ENCODE measurements around the gene AHSG. TPM values are rescaled to one million over a fixed set of nuclear protein-coding genes. Genes with fewer than 3 reads are reported as not detected.

AHSG gene
- total and polyA plus RNA-seq, 10 donors, result 0.30 TPM; not detected in 9

DNA sequence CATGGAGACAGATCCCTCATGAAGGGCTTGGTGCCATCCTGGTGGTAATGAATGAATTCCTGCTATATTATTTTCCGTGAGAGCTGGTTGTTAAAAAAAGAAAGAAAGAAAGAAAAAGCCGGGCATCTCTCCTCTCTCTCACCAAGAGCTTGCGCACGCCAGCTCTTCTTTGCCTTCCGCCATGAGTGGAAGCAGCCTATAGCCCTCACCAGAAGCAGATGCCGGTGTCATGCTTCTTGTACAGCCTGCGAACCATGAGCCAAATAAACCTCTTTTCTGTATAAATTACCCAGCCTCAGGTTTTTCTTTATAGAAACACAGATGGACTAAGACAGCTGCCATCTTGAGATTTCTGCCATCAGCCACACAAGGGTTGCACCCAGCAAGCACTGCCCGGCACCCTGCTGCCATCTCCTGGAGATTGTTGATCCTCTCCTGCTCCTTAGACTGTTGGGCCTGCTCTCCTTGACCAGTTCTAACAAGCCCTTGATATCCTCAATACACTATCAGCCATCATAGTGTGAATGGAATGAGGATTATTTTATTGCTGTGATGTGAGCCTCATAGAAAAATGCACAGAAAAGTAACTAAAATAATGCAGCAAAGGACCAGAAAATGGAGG is 3.5 kb upstream of the AHSG start:
- no peaks in the 10 kb centered on the region for H3K36me3 ChIP-seq
- no peak overlapping the region for H3K4me3 ChIP-seq
- peaks cover 0 to 3% (median 1%) of the 10 kb centered on the region in 6 donors for H3K4me1 ChIP-seq
- 91 to 96% (median 93%) methylated on average over 8 of the region's 8 CpGs for WGBS, 5 donors
- peaks cover 0 to 24% (median 4%) of the 10 kb centered on the region in 7 donors for H3K27me3 ChIP-seq (replicated peaks in 1 of 7)
- intact Hi-C loops (cut with DNase I; ENCODE audit: low total_unique reads), result no loop called here
- no peak overlapping the region for H3K27ac ChIP-seq
- no peak for DNase-seq
- no peaks in the 10 kb centered on the region for H3K9me3 ChIP-seq
- TF ChIP-seq POLR2AphosphoS5 (IDR thresholded peaks at IDR 0.05) (no peak), POLR2A (IDR thresholded peaks at IDR 0.05) (no peak)
- TF ChIP-seq, protein P1, sequence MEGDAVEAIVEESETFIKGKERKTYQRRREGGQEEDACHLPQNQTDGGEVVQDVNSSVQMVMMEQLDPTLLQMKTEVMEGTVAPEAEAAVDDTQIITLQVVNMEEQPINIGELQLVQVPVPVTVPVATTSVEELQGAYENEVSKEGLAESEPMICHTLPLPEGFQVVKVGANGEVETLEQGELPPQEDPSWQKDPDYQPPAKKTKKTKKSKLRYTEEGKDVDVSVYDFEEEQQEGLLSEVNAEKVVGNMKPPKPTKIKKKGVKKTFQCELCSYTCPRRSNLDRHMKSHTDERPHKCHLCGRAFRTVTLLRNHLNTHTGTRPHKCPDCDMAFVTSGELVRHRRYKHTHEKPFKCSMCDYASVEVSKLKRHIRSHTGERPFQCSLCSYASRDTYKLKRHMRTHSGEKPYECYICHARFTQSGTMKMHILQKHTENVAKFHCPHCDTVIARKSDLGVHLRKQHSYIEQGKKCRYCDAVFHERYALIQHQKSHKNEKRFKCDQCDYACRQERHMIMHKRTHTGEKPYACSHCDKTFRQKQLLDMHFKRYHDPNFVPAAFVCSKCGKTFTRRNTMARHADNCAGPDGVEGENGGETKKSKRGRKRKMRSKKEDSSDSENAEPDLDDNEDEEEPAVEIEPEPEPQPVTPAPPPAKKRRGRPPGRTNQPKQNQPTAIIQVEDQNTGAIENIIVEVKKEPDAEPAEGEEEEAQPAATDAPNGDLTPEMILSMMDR (IDR thresholded peaks at IDR 0.05 in 8 of 11, conservative IDR thresholded peaks at IDR 0.05 in 3 of 11), result no peak

DNA sequence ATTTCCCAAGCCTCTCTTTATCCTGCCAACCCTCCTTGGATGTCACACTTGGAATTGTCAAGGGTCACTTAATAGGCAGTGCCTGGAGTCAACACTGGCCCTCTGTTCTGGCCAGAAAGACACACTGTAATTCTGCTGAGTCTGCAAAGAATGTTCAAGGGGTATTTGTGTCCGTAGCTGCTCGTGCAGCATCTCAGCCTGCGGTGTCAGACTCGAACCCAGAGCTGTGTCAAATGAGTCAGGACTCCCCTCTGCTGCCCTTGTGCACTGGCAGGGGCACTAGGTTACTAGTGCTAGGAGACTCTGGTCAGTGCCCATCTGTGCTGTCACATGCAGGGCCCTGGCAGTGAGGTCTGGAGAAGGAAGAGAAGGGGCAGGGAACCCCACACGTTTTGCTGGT is 795 bp upstream of the AHSG start:
- peaks cover 0 to 19% (median 16%) of the 10 kb centered on the region in 6 donors for H3K4me1 ChIP-seq
- H3K36me3 ChIP-seq, result no peaks in the 10 kb centered on the region
- no peaks in the 10 kb centered on the region for H3K9me3 ChIP-seq
- no peak overlapping the region for H3K4me3 ChIP-seq
- no peak overlapping the region for H3K27ac ChIP-seq
- intact Hi-C loops (cut with DNase I; ENCODE audit: low total_unique reads), result loop anchor here (5.0 kb wide), 1 partner anchor 210 kb away; no protein-coding TSS in a partner anchor
- DNase-seq, result no peak
- TF ChIP-seq POLR2AphosphoS5 (IDR thresholded peaks at IDR 0.05) (no peak), POLR2A (IDR thresholded peaks at IDR 0.05) (no peak)
- TF ChIP-seq, protein P1 (IDR thresholded peaks at IDR 0.05 in 8 of 11, conservative IDR thresholded peaks at IDR 0.05 in 3 of 11), result no peak
- H3K27me3 ChIP-seq (replicated peaks in 1 of 7), result peaks cover 0 to 46% (median 6%) of the 10 kb centered on the region in 7 donors
- WGBS, 5 donors, result 57 to 81% (median 71%) methylated on average over 2 to 5 of the region's 5 CpGs

DNA sequence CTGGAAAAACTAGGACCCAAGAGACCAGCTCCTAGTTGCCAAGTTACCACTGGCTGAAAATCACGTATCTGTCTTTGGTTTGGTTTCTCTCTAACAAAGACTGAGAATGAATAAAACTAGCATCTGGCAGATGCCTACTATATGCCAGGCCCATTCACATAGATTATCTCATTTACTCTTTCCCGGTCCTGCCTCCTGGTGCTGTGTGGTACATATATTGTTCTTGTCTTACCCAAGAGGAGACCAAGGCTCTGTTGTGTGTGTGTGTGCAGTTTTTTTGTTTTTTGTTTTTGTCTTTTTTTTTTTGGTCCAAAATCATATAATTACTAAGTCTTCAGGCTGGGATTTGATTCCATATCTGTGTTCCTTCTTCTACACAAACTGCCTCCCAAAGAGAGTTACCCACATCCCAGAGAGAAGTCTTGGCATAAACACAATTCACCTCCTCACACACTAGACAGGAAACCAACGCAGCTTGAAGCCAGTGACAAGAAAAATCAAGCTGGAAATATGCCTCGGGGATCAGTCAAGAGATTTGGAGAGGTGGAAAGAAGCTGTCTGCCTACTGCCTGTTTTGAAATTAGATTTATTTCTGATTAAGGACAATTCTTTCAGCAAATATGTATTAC is 891 bp downstream of the AHSG start:
- intact Hi-C loops (cut with DNase I; ENCODE audit: low total_unique reads), result loop anchor here (5.0 kb wide), 1 partner anchor 209 kb away; no protein-coding TSS in a partner anchor
- Histone ChIP-seq H3K27me3 (replicated peaks in 1 of 7) (peaks cover 0 to 63% (median 16%) of the 10 kb centered on the region in 7 donors), H3K36me3 (no peaks in the 10 kb centered on the region), H3K9me3 (no peaks in the 10 kb centered on the region), H3K27ac (no peak overlapping the region), H3K4me1 (peaks cover 0 to 25% (median 22%) of the 10 kb centered on the region in 6 donors), H3K4me3 (no peak overlapping the region)
- TF ChIP-seq, protein P1 (IDR thresholded peaks at IDR 0.05 in 8 of 11, conservative IDR thresholded peaks at IDR 0.05 in 3 of 11), result no peak
- TF ChIP-seq POLR2AphosphoS5 (IDR thresholded peaks at IDR 0.05) (no peak), POLR2A (IDR thresholded peaks at IDR 0.05) (no peak)
- no peak for DNase-seq
- WGBS, 5 donors, result 49 to 59% (median 52%) methylated on average over 4 of the region's 4 CpGs

DNA sequence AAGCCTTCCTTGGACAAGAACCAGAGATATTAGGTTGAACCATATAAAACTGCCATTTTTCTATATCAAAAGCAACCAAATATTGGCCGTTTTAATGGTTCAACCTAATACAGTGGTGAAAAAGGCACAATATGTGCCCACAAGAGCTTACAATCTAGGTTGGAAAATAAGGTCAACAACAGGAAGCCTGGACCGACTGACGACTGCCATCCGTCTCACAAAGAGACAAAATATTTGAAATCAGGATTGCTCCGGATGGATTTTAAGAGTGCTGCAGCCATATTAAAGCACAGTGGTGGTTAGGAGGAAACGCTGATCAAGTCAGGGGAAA is 1.4 kb downstream of the AHSG start:
- peaks cover 0 to 66% (median 16%) of the 10 kb centered on the region in 7 donors for H3K27me3 ChIP-seq (replicated peaks in 1 of 7)
- TF ChIP-seq POLR2AphosphoS5 (IDR thresholded peaks at IDR 0.05) (no peak), POLR2A (IDR thresholded peaks at IDR 0.05) (no peak)
- TF ChIP-seq, protein P1 (IDR thresholded peaks at IDR 0.05 in 8 of 11, conservative IDR thresholded peaks at IDR 0.05 in 3 of 11), result no peak
- peak overlapping the region in 1 of 8 donors; percentile 37 for H3K4me3 ChIP-seq
- no peaks in the 10 kb centered on the region for H3K36me3 ChIP-seq
- intact Hi-C loops (cut with DNase I; ENCODE audit: low total_unique reads), result loop anchor here (5.0 kb wide), 1 partner anchor 208 kb away; no protein-coding TSS in a partner anchor
- peak overlapping the region in 1 of 8 donors; percentile 1 for H3K27ac ChIP-seq
- no peak for DNase-seq
- H3K9me3 ChIP-seq, result no peaks in the 10 kb centered on the region
- 26 to 39% (median 29%) methylated on average over 6 of the region's 6 CpGs for WGBS, 5 donors
- peaks cover 0 to 25% (median 22%) of the 10 kb centered on the region in 6 donors for H3K4me1 ChIP-seq
